Ureter (tissue), 1 donor: ENCODE results near the gene CCL1. TPM values are rescaled to one million over a fixed set of nuclear protein-coding genes. Genes with fewer than 3 reads are reported as not detected.

Experiments used
- DNase-seq: peaks from one replicate; pipeline ENCODE4 v3.0.0-alpha.2; 2020; ENCODE audit warnings: low spot score
- total RNA-seq: library from RNA; stranded (reverse); gene quantifications from one replicate; pipeline ENCODE4 v1.2.4, GENCODE V29; 2023
- donor health status: DM: yes; HTN: yes; CAD: no.

CCL1 gene
- not detected for total RNA-seq

GRCh38 chr17:34363183-34363661 is at the start of gene CCL1:
Gene CCL1, minus strand, starts transcription at chr17:34363233. Its CDS starts 72 bp downstream, at chr17:34363161.
- no peak for DNase-seq

- no peak for DNase-seq
Observed at GRCh38 chr17:34412534-34412933, 49.5 kb upstream of the CCL1 start.

- no peak for DNase-seq
Observed at GRCh38 chr17:34411646-34412421, 48.8 kb upstream of the CCL1 start.

DNA sequence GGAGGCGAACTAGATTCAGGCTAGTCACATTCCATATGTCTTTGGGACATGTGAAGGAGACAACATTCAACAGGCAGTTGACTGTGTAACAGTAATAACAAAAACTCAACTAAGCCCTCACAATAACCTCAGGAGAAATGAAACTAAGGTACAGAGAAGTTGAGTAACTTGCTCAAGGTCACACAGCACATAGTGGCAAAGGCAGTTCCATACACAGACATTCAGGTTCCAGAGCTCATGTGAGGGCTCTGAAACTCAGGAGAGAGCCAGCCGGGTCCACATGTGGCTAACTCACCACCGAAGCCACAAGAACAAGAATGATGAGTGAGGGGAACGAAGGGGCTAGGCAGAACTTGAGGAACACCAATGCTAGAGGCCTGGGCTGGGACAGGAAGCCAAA is 46.3 kb upstream of the CCL1 start:
- DNase-seq = no peak

GRCh38 chr17:34408439-34408838 is 45.4 kb upstream of the CCL1 start:
- no peak for DNase-seq

GRCh38 chr17:34406226-34406625 is 43.2 kb upstream of the CCL1 start:
- no peak for DNase-seq

GRCh38 chr17:34403006-34403405 is 40.0 kb upstream of the CCL1 start:
- no peak for DNase-seq

- DNase-seq = peak; percentile 52
Observed at GRCh38 chr17:34401165-34401564, 38.1 kb upstream of the CCL1 start.

- no peak for DNase-seq
Observed at GRCh38 chr17:34400301-34400931, 37.4 kb upstream of the CCL1 start.

DNA sequence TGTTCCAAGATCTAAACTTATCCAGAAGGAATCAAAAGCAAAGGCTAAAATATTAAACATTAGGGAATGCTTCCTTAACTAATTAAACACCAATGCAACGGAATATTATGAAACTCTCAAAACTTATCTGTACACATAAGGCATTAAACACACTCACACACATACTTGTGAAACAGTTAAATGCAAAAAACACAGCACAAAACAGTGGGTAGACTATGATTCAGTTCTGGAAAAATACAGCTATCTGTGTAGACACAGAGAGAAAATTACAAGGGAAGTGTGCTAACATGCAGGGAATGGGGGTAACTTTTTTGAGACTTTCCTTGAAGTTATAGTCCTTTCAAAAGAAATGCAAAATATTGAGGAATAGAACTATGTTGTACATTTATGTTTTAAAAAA is 36.7 kb upstream of the CCL1 start:
- no peak for DNase-seq

GRCh38 chr17:34398990-34399389 is 36.0 kb upstream of the CCL1 start:
- DNase-seq = no peak

DNA sequence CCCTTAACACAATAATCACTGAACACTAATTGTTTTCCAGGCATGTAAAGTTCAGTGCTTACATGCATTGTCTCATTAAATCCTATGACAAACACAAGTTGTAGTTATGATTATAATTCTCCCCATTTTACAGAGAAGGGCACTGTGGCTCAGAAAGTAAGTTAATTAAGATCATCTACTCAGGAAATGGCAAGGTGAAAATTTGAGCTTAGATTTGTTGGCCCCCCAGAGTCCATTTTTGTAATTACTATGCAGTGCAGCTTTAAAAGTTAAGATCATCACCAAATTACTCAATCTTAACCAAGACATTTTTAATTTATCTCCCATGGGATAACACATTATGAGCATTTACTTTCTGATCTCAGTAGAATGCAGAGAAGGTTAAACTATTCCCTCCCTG is 34.2 kb upstream of the CCL1 start:
- no peak for DNase-seq

GRCh38 chr17:34393401-34393800 is 30.4 kb upstream of the CCL1 start:
- no peak for DNase-seq

DNA sequence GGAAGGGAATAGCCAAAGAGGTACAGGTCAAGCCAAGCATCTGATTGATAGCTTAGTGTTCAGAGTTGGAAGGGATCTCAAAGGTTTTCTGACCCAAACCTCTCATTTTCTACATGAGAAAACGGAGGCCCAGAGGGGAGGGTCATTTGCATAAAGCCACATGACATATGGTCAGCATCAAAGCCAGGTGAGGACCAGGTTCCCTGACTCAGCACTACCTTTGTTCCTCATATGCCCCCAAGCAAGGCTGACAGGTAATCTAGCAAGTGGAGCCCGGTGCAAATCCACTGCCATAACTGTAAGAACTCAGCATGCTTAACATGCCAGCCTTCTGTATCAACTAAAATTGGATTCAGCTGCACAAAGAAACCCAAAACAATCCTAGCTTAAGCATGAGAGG is 28.2 kb upstream of the CCL1 start:
- no peak for DNase-seq

- DNase-seq = no peak
Observed at GRCh38 chr17:34390649-34391048, 27.6 kb upstream of the CCL1 start.

- no peak for DNase-seq
Observed at GRCh38 chr17:34389126-34389750, 26.2 kb upstream of the CCL1 start.

DNA sequence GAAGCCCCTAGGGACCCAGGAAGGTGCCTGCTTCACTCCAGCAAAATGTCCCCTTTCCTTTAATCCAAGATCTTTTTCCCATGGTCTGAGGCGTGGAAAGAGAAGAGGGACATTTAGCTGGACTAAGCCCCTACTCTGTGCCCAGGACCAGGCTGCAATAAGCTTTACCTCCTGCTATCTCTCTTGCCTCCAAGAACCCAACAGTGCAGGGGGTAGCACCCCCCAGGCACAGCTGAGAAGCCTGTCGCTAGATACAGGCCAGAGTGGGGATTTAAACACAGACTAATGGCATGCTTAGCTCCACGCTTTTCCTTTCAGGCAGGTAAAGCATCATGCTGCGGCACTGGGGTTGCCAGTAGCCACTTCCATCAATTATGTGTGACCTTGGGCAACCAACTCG is 24.5 kb upstream of the CCL1 start:
- DNase-seq = no peak

GRCh38 chr17:34386697-34387550 is 23.9 kb upstream of the CCL1 start:
- DNase-seq = no peak

- DNase-seq = no peak
Observed at GRCh38 chr17:34386343-34386696, 23.3 kb upstream of the CCL1 start.

DNA sequence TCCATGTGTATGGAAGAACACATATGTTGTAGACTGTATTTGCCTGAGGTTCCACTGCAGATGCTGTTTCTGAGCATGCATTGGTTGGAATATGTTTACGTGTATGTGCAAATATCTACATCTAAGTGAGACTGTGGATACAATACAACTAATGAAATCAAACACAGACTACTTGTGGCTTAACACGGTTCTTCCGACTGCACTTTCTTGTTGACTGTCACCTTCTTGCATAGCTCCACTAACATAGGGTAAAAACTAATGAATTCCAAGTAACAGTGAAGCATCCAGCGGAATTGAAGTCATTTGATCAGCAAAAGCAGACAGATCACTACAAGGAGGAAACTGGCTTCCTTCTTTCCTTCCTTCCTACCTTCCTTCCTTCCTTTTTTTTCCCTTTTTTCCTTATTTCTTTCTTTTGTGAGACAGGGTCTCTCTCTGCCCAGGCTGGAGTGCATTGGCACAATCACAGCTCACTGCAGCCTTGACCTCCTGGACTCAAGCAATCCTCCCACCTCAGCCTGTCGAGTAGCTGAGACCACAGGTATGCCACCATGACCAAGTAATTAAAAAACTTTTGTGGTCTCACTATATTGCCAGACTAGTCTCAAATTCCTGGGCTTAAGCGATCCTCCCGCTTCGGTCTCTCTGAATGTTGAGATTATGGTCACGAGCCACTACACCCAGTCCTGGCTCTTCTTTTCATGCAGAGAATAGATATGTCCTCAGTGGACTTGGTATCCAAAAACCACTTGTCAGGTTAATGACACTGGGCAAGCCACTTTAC is 22.0 kb upstream of the CCL1 start:
- no peak for DNase-seq

DNA sequence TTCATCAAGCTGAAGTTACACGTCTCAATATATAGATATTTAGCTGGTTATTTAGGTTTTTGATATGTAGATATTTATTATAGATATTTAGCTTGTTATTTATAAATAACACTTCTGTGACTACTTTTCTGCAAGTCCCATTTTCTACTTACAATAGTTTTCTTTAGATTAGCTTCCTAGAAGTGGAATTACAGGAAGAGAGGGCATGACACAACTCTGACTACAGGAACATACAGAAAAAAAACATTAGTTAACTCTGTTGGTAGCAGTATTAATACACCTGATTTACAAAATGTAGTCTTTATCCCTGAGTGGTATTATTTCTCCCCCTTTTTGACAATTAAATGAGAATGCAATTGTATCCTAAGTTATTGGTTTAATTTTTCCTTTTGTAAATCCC is 21.2 kb upstream of the CCL1 start:
- no peak for DNase-seq
